ENCODE results near the gene MAGEH1.

- TF ChIP-seq CTCF (IDR thresholded peaks at IDR 0.05) (no peak), POLR2A (IDR thresholded peaks at IDR 0.05) (no peak)
Measured at GRCh38 chrX:55450259-55450658, 1.7 kb upstream of the MAGEH1 start.

All from testis (tissue), 2 donors.